Spleen (tissue), 7 donors: ENCODE measurements around the gene DMWD.

Experiments
- POLR2AphosphoS5 ChIP-seq, 3 donors: sonication (generic); formaldehyde crosslinking; IDR thresholded peaks; one replicate each; pipeline ENCODE4 v1.5.1; 2017; ENCODE audit warnings: antibody characterized with exemption in 3 of 3
- TF ChIP-seq, protein P1 (sequence below), 11 experiments: fragments of 200-600 bp in 7 of 11; fragments of 450-650 bp in 4 of 11; sonication (generic) in 4 of 11; IDR thresholded peaks in 8 of 11; conservative IDR thresholded peaks in 3 of 11; 1 replicate in 7 of 11; 2 replicates in 4 of 11; pipeline versions ENCODE4 v1.4.0 to v1.8.0; 2016 to 2021; ENCODE audit warnings: antibody characterized with exemption in 11 of 11, inconsistent platforms in 4 of 11, mild to moderate bottlenecking in 1 of 11
- donor health status: DM: no; HTN: no; CAD: no; lungs with moderate emphysema.
- donor health status: DM: no; HTN: no; CAD: no.
- donor health status: DM: no; HTN: no; CAD: no.

- TF ChIP-seq, protein P1, sequence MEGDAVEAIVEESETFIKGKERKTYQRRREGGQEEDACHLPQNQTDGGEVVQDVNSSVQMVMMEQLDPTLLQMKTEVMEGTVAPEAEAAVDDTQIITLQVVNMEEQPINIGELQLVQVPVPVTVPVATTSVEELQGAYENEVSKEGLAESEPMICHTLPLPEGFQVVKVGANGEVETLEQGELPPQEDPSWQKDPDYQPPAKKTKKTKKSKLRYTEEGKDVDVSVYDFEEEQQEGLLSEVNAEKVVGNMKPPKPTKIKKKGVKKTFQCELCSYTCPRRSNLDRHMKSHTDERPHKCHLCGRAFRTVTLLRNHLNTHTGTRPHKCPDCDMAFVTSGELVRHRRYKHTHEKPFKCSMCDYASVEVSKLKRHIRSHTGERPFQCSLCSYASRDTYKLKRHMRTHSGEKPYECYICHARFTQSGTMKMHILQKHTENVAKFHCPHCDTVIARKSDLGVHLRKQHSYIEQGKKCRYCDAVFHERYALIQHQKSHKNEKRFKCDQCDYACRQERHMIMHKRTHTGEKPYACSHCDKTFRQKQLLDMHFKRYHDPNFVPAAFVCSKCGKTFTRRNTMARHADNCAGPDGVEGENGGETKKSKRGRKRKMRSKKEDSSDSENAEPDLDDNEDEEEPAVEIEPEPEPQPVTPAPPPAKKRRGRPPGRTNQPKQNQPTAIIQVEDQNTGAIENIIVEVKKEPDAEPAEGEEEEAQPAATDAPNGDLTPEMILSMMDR (IDR thresholded peaks at IDR 0.05 in 8 of 11, conservative IDR thresholded peaks at IDR 0.05 in 3 of 11): no peak
- peak in 2 of 3 donors; percentile 30 to 71 for TF ChIP-seq POLR2AphosphoS5 (IDR thresholded peaks at IDR 0.05)
Measured at GRCh38 chr19:45820413-45821102, 27.9 kb upstream of the DMWD start.
